HG03095 (cell line): ENCODE measurements around the gene WDR18.
"Not testable (repeated sequence)": the region's sequence is repeated elsewhere in the genome, so short reads cannot be mapped to it uniquely, and the experiment has no call there.

Experiments used
- ATAC-seq: cut with Tn5 transposase; IDR thresholded peaks from one replicate; pipeline ENCODE4 v1.9.1; 2021; ENCODE audit warnings: moderate library complexity; ENCODE audit not compliant: unreplicated experiment

The WDR18 gene

GRCh38 chr19:950352-951066, 33.6 kb upstream of the WDR18 start:
- no peak for ATAC-seq

GRCh38 chr19:952049-952679, 32.0 kb upstream of the WDR18 start:
- no peak for ATAC-seq

- ATAC-seq = no peak
Measured at GRCh38 chr19:952680-953444, 31.3 kb upstream of the WDR18 start.

- no peak for ATAC-seq
Measured at GRCh38 chr19:953445-954271, 30.5 kb upstream of the WDR18 start.

GRCh38 chr19:954272-954671, 29.9 kb upstream of the WDR18 start:
- ATAC-seq = no peak

- no peak for ATAC-seq
Measured at GRCh38 chr19:954672-955494, 29.3 kb upstream of the WDR18 start.

- ATAC-seq = no peak
Measured at GRCh38 chr19:955803-956765, 28.1 kb upstream of the WDR18 start.

GRCh38 chr19:956766-957440, 27.2 kb upstream of the WDR18 start:
- ATAC-seq = no peak

GRCh38 chr19:957578-957977, 26.6 kb upstream of the WDR18 start:
- ATAC-seq = not testable (repeated sequence)

GRCh38 chr19:958967-959855, 24.9 kb upstream of the WDR18 start:
- no peak for ATAC-seq

GRCh38 chr19:960020-960419, 24.1 kb upstream of the WDR18 start:
- ATAC-seq = no peak

GRCh38 chr19:960601-960938, 23.6 kb upstream of the WDR18 start:
- no peak for ATAC-seq

- ATAC-seq = no peak
Measured at GRCh38 chr19:961866-962620, 22.1 kb upstream of the WDR18 start.

- ATAC-seq = no peak
Measured at GRCh38 chr19:962683-963400, 21.3 kb upstream of the WDR18 start.

GRCh38 chr19:963486-963951, 20.6 kb upstream of the WDR18 start:
- ATAC-seq = no peak

- no peak for ATAC-seq
Measured at GRCh38 chr19:964116-964520, 20.0 kb upstream of the WDR18 start.
